Skeletal muscle satellite cell (primary cell): ENCODE measurements around the gene PDIK1L.
A peak's percentile ranks its signal among the peaks of the same experiment; 100 is the strongest.

Experiments used
- H3K27me3 ChIP-seq: 2 replicates; pipeline ENCODE4 v1.7.0; 2013; ENCODE audit warnings: low read length; ENCODE audit not compliant: control insufficient read depth, insufficient read depth
- H3K36me3 ChIP-seq: 2 replicates; pipeline ENCODE4 v1.7.0; 2013; ENCODE audit warnings: mild to moderate bottlenecking, control low read depth, low read length; ENCODE audit not compliant: insufficient read depth
- H3K4me1 ChIP-seq: 2 replicates; pipeline ENCODE4 v1.7.0; 2013; ENCODE audit warnings: low read length; ENCODE audit not compliant: control insufficient read depth, insufficient read depth
- H3K4me2 ChIP-seq: 2 replicates; pipeline ENCODE4 v1.7.0; 2013; ENCODE audit warnings: mild to moderate bottlenecking, low read length
- H3K4me3 ChIP-seq: 2 replicates; pipeline ENCODE4 v1.7.0; 2013; ENCODE audit warnings: low read length
- H3K9ac ChIP-seq: 2 replicates; pipeline ENCODE4 v1.7.0; 2013; ENCODE audit warnings: mild to moderate bottlenecking, low read depth, low read length, moderate library complexity
- H3K9me3 ChIP-seq: replicated peaks from 2 replicates; pipeline ENCODE4 v1.7.0; 2013; ENCODE audit warnings: mild to moderate bottlenecking, control low read depth, low read length

The PDIK1L gene

DNA sequence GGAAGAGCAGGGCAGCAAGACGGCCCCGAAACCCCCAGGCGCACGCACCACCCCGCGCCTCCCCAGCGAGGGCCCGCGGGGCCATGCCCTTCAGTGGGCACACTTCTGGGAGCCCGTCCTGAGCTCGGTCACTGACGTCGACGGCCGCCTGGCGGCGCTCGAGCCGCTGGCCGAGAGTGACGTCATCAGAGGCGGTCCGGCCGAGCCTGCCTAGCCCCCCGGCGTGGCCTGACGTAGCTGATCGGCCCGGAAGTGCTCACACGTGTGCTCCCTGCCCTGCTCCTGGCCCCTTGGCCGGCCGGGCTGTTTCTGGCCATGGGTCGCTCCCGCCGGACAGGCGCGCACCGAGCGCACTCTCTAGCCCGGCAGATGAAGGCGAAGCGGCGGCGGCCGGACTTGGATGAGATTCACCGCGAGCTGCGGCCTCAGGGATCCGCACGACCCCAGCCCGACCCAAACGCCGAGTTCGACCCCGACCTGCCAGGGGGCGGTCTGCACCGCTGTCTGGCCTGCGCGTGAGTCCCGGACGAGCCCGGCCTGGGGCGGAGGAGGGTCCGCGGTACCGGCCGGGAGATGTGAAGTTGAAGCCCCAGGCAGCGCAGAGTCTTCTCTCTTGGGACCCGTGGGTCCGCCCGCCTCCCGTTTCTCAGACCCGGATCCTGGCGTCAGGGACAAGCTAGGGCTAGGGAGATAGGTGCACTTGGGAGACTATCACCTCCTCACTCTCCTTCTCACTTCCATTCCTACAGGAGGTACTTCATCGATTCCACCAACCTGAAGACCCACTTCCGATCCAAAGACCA, 58.2 kb downstream of the PDIK1L start, which contains the start of gene ZNF593:
Gene ZNF593 (plus strand): TSS at position 240 of the 803 bp plus-strand sequence. CDS start 76 bp downstream, at position 316.
- peaks cover 8% of the 10 kb centered on the region for H3K36me3 ChIP-seq
- H3K4me2 ChIP-seq, result peak within 1 kb of the TSS; percentile 94
- peaks cover 6% of the 10 kb centered on the region for H3K4me1 ChIP-seq
- peak within 1 kb of the TSS; percentile 93 for H3K4me3 ChIP-seq
- H3K27me3 ChIP-seq, result peaks cover 6% of the 10 kb centered on the region
- H3K9me3 ChIP-seq, result no peaks in the 10 kb centered on the region
- H3K9ac ChIP-seq, result peak within 1 kb of the TSS; percentile 96

DNA sequence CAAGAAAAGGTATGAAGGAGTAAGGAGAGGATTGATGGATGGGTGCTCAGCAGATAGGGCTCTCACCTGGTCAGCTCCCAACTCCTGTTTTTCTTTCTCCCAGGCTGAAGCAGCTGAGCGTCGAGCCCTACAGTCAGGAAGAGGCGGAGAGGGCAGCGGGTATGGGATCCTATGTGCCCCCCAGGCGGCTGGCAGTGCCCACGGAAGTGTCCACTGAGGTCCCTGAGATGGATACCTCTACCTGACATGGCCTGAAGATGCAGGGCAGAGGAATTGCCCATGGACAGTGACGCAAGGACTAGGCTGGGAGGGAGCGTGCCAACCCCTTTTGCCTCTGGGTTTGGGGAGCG, 58.8 kb downstream of the PDIK1L start:
- peaks cover 2% of the 10 kb centered on the region for H3K27me3 ChIP-seq
- H3K4me2 ChIP-seq, result peak overlapping the region; percentile 94
- peak overlapping the region; percentile 93 for H3K4me3 ChIP-seq
- H3K9ac ChIP-seq, result peak overlapping the region; percentile 96
- H3K36me3 ChIP-seq, result peaks cover 8% of the 10 kb centered on the region
- peaks cover 6% of the 10 kb centered on the region for H3K4me1 ChIP-seq
- no peaks in the 10 kb centered on the region for H3K9me3 ChIP-seq

DNA sequence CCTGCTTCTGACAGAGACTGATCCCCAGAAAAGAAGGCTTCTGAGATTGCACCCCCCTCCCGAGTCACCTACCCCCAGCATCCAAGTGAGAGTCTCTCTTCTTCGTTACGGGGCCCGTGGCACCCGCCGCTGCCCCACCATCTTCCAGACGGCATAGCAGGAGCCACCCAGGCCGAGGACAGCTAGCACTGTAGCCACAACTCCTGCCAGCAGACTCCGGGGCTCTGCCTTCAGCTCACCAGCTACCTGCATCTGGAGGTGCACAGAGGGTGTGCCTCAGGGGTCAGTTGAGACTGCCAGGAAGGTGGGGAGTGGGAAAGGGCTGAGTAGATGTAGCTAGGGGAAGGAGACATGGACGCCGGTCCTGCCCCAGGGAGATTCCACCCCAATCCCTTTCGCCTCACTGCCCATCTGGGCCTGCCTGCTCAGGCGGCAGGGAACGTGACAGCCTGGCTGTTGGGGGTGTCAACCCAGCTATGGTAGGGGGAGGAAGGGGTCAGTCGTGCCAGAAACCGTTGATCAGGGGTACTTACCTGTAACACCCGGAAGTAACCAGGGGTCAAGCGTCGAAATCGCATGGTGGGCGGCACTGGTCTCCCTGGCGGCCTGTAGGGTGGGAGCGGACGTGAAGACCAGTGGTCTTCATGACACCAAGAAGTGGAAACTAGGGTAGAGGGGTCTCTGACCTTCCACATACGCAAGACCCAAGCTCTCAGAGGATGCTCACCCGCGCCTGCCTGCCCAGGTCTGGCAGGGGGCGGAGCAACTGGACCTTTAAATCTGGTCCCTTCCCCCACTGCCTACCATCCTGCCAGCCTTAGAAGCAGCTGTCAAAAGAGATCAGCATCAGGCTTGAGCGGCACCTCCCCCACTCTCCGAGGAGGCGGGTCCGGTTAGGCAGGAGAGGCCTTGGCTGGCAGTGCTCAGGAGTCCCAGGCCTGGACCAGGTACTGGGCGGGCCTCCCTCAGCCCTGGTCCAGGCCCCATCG, 59.8 kb downstream of the PDIK1L start, which contains the start of gene ZNF593OS:
Gene ZNF593OS (minus strand): TSS at position 749 of the 989 bp plus-strand sequence. CDS start 171 bp downstream, at position 578.
- Histone ChIP-seq H3K27me3 (no peaks in the 10 kb centered on the region), H3K36me3 (peaks cover 8% of the 10 kb centered on the region), H3K9me3 (no peaks in the 10 kb centered on the region), H3K4me1 (peaks cover 6% of the 10 kb centered on the region), H3K4me2 (peak within 1 kb of the TSS; percentile 94), H3K4me3 (peak within 1 kb of the TSS; percentile 93), H3K9ac (peak within 1 kb of the TSS; percentile 96)
